Activated CD8-positive, alpha-beta memory T cell treated with anti-CD3 and anti-CD28 coated beads, Interleukin-2, amount 50 U/mL, for 24 hours (primary cell): ENCODE results near the gene SEL1L2.
"Not testable (repeated sequence)": the region's sequence is repeated elsewhere in the genome, so short reads cannot be mapped to it uniquely, and the experiment has no call there.

Experiments used
- DNase-seq: peaks from one replicate; pipeline ENCODE4 v3.0.0-alpha.2; 2020; ENCODE audit errors: extremely low read depth

SEL1L2 gene

DNA sequence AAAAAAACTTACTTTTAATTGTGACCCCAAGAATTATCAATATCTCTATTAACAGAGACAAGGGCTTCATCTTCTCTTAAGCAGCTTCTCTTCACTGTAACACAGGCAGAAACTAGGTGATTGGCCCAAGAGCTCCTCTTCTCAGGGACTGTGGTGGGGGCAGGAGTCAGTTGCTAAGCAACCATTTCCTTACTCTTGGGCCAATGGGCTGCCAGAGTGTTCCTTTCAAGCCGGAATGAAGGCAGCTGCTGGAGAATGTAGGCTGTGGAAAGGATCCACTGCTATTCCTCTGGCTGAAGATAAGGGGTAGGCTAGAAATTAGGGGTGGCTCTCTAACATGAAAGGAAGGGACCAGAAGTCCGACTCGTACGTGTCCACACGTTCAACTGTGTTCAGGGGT lies at the start of gene SEL1L2:
TSS of gene SEL1L2 (minus strand) at position 150 of the 400 bp plus-strand sequence. CDS start at position 70, 80 bp downstream.
- no peak for DNase-seq

DNA sequence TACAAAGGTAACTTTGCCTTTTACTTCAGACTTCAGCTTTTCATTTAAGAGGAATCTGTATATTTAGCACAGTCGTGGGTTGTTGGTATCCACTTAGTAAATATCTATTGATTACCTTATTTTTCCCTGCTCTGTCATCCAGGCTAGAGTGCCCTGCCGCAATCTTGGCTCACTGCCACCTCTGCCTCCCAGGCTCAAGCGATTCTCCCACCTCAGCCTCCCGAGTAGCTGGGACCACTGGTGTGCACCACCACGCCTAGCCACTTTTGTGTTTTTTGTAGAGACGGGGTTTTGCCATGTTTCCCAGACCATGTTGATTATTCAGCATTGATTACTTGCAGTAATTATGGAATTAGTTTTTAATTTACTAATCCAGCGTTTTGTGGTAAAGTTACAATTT lies 46.2 kb upstream of the SEL1L2 start:
- DNase-seq: no peak

GRCh38 chr20:14033310-14033709 lies 42.9 kb upstream of the SEL1L2 start:
- no peak for DNase-seq

DNA sequence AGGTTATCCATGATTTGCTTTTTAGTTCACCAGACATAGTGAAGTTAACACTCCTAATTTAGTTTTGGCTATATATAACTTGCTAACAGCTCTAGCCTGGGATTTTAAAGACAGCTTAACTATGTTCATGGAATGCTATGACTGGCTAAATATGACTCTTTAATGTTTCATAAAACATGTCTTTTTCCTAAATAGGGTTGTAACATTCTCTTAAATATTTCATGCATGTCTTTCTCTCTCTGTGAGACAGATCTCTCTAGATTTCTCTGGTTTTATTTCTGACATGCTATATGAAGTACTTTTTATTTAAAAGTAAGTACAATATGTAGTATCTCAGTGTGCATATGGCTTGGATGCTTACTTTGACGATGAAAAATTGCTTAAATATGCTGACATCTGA lies 40.6 kb upstream of the SEL1L2 start:
- no peak for DNase-seq

DNA sequence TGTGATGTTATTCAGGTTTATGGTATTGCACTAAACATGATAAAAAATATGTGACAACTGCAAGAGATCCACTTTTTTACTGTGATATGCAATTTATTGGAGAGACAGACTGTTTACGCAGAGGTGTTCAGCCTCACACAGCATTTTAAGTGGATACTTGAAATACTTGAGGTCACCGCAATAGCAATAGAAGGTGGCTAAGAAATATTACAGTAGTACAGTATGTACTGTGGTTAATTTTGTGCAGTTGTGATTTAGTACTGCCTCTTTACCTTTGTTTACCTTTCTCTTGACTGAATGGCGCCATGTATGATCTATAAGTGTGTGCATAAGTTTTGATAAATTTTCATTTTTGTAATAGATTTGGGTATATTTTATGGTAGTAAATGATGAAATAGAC lies 22.3 kb upstream of the SEL1L2 start:
- DNase-seq: no peak

DNA sequence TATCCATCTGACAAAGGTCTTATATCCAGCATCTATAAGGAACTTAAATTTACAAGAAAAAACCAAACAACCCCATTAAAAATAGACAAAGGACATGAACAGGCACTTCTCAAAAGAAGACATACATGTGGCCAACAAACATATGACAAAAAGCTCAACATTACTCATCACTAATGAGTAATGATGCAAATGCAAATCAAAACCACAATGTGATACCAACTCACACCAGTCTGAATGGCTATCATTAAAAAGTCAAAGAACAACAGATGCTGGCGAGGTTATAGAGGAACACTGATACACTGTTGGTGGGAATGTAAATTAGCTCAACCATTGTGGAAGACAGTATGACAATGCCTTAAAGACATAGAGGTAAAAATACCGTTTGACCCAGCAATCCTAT lies 18.8 kb upstream of the SEL1L2 start:
- DNase-seq: no peak

DNA sequence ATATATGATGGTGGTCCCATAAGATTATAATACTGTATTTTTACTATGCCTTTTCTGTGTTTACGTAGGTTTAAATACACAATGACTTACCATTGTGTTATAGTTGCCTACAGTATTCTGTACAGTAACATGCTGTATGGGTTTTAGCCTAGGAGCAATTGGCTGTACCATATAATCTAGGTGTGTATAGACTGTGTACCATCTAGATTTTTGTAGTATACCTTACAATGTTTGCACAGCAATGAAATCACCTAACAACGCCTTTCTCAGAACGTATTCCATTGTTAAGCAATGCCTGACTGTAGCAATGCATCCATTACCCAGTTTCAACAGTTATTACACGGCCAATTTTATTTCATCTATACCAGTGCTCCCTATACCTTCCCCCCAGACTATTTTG lies 15.6 kb upstream of the SEL1L2 start:
- DNase-seq: no peak

- no peak for DNase-seq
These were observed 10.5 kb upstream of the SEL1L2 start for GRCh38 chr20:14000917-14001316.

DNA sequence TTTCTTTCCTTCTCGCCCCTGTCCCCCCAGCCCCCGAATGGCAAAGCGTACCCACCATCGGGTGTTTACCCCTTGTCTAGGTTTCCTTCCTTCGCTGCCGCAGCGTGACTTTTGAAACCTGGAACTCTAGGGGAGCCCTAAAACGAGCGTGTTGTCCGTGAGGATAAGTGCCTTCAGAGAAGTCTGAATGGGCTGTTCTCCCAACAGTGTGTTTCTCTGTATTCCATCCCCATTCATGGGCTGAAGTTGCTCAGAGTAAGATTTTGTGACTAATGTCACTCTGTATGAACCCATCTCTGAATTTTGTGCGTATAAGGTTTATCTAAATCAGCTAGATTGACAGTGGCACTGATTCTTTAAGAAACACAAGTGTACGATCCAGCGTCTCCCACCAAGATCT lies 5.9 kb upstream of the SEL1L2 start:
- no peak for DNase-seq

DNA sequence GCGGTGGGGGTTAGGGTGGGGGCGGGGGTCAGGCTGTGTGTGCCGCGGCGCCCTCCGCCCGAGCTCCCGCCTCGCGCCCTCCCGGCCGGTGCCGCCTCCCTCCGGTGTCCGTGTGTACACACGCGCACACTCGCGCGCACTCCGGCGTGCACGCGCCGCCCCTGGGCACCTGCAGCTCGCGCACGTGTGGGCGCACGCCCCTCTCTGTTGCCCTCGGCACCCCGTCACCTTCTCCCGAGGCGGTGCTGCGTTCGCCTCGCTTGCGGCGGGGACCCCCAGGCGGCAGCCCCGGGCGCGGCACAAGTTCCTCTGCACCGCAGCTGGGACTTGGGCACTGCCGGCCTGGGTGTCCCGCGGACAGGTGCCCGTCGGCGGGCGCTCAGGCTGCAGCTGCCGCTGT lies 5.4 kb upstream of the SEL1L2 start:
- DNase-seq: no peak

- no peak for DNase-seq
These were observed 4.8 kb upstream of the SEL1L2 start, which contains the start of gene MACROD2 for GRCh38 chr20:13995086-13995665. TSS of gene MACROD2 (plus strand) at chr20:13995516.

GRCh38 chr20:13991955-13992354 lies 1.5 kb upstream of the SEL1L2 start:
- DNase-seq: not testable (repeated sequence)

GRCh38 chr20:13991311-13991710 lies 897 bp upstream of the SEL1L2 start:
- DNase-seq: no peak

- DNase-seq: no peak
These were observed 6.2 kb downstream of the SEL1L2 start for GRCh38 chr20:13984211-13984610.

- no peak for DNase-seq
These were observed 29.9 kb downstream of the SEL1L2 start for GRCh38 chr20:13960525-13960924.

DNA sequence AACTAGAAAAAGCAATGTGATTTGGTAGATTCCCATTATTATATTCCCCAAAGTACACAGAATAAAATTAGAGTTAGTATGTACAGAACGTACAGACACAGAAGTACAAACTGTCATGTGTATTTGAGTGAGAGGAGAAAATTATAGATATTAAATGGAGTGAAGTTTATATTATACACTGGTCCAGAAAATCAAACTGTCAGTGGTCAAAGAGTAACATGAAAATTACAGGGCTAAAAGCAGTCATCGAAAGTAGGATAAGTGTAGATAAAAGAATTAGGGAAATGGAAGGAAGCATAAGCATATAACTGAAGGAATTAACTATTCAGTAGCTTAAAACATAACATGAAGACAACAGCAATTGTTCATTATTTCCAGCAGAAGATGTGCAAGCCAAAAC lies 30.3 kb downstream of the SEL1L2 start:
- no peak for DNase-seq

DNA sequence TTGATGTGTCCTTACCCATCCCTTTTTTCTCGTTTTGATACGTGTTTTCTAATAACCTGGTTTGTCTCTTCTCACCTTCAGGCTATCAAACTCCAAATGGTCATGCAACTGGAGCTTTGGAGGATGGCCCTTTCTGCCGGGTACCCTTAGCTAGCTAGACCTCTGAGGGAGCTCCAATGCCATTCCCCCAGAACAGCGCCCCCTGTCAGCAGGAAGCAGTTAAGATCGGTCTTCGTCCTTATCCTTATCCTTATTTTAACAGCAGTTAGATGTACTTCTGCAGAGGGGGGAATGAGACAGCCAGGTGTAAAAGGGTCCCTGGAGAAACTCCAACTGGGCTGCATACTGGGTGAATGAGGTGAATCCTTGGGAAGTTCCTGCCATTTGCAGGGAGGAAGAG lies 37.2 kb downstream of the SEL1L2 start:
- no peak for DNase-seq

DNA sequence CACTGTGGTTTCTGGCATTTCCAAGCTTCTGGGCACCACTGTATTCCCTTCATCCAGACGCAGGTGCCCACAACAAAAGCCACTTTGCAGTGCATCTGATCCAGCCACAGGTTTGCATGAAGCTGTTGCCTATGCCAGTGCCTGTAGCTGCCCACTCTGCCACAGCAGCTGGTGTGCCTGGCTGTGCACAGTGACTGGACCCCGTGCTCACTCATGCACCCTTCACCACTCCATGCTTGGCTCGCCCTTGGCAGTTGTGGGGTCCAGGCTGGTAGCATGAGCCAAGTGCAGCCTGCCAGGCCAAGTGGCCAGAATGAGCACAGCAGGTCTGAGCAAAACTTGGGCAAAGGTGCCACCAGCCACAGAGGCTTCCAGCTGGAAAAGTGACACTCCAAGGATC lies 42.7 kb downstream of the SEL1L2 start:
- no peak for DNase-seq

DNA sequence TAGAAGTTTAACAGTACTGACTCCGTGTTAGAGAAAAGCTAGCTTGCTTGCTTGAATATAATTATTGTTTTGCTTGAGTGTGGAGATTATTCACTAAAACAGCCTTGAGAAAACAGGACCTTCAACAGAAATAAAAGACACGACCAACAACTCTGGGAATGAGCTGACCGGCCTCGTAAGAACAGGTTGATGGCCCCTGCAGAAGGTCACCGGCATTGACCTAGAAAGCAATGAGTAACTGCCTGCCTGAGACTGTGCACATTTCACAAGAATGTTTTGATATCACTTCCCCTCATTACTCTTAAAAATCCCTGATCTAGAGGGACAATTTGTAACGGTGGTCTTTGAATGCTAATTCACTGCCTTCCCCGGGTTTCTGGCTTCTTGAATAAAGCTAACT lies 49.4 kb downstream of the SEL1L2 start:
- DNase-seq: no peak

DNA sequence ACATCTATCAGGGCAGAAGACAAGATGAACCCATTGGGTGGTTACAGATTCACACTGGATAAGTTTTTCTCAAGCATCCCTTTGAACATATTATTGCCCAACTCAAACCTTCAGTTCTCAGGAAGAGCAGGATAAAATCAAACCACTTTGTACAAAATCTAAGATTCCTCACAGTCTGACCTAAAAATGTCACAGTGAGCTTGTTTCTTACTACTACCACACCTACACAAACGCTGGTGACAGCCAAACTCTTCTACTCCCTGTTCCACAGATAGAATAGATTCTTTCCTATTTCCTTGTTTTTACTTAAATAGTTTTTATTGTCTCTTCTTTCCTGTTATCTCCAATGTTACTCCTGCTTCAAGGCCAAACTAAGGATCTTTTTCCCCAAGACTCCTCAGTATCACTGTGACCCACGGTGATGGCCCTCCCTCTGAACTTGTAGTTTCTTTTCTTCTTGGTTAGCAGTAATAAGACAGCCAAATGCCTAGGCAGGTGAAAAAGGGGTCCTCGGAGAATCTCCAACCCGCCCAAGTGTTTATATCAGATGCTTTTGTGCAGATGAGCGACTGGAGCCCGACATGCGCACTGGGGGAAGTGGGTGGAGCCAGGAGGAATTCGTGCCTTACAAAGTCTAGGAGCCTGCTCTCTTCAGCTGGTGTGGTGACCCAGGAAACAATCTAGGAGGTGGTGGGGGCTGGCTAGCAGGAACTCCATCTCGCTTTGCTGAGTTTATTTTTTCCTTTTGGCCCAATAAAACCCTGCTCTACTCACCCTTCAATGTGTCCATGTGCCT lies 53.4 kb downstream of the SEL1L2 start:
- DNase-seq: no peak

DNA sequence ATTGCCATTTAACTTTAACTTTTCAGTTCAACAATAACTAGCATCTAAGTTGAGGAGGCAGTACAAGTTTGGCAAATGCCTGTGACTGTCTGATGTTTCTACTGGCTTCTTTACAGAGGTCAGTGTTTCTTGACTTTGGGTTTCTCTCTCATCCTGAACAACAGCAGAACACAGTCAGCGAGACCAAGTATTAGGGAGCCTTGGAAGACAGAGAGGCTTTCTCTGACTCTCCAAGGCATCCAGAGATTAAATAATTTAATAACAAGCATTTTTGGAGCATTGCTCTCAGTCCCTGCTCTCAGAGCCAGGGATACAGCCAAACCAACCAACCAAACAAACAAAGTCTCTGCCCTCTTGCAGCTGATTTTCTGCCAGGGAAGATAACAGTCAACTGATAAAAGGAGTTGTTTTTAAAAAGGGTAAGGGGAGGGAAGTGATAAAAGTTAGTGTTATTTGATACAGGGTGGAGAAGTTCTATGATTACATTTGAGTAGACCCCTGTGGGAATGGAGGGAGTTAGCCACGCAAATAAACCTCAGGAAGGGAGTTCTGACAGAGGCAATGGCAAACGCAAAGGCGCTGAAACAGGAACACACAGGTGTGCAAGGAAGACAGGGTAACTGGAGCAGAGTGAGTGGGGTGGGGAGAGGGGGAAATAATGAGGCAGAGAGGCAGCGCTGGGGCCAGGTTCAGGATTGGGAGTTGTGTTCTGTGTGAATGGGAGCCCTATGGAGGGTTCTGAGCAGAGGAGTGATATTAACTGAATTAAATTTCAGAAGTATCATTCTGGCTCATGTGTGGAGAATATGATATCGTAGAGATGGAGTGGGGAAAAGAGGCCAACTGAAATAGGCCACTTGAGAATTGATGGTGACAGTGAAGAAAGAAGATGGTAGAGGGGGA lies 55.2 kb downstream of the SEL1L2 start:
- no peak for DNase-seq

DNA sequence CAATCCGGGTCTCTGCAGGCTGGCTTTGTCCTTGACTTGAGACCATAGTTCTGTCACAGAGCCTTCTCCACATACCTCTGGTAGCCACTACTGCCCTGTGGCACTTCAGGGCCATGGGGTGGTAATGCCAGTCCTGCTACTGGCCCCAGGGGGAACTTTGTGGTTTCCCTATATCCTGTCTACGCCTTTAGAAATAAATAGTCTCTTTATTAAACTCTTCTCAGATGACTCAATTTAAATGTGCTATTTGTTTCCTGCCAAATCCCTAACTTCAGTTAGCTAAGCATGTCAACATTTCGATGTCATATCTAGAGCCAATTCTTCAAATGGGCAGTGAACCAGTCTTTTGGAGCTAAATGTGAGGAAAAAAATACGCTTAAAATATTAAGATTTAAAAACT lies 60.1 kb downstream of the SEL1L2 start:
- no peak for DNase-seq

DNA sequence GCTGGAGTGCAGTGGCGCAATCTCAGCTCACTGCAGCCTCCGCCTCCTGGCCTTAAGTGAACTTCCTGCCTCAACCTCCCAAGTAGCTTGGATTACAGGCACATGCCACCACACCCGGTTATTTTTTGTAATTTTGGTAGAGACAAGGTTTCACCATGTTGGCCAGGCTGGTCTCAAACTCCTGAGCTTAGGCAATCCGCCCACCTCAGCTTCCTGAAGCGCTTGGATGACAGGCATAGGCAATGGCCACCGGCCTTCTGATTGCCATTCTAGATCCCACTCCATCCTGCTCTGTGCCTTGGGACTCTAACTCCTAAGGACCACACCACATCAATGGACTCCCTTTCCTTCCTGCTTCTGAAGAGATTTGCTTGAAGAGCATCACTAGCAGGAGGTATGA lies 60.6 kb downstream of the SEL1L2 start:
- DNase-seq: no peak
